ENCODE results near the gene DCAF10.

The DCAF10 gene

GRCh38 chr9:37910271-37910670 lies 109.7 kb downstream of the DCAF10 start:
- no peak for DNase-seq

GRCh38 chr9:37911271-37911681 lies 110.7 kb downstream of the DCAF10 start:
- DNase-seq, result no peak

DNA sequence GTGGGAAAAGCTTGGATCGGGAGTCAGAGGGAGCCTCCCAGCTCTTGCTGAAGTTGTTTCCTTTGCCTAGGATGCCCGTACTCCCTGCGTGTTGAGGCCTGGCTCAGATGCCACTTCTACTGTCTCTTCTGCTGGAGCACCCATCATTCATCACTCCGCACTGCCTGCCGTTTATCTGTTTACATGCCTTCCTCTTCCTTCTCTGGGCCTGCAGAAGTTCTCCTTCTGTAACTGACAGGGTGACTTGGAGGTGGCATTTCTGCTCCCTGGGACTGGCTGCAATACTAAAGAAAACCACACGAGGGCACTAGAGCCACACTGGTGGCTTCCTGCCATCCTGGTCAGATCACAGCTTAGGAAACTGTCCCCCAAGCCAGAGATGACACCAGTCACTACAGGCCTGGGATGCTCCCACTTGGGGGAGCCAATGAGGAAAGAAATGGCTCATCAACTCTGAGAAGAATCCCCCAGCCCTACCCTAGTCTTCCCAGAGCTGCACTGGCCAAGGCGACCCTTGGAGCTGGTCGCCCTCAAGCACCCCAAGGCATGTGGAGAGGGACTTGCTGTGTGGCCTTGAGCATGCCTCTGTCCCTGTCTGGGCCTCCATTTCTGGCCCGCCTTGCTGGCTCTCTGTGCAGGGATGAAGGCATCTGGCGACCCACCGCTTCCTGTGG lies 113.0 kb downstream of the DCAF10 start:
- DNase-seq, result peak; percentile 79 to 83

DNA sequence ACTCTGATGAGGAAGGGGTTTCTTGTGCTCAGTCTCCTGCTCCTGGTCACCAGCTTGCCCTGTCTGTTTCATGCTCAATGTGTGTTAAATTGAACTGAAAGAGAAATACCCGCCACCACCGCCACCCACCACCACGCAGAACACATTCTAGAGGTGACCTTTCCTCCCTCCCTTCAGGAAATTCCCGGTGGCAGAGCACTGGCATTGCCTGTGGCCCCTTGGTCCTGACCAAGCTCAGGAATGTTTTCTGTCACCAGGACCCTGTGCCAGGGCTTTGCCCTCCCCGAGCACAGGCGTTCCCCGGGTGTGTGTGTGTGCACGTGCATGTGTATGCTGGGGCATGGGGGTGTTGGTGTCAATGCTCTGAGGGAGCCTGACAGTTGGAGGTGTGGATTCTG lies 113.6 kb downstream of the DCAF10 start:
- no peak for DNase-seq

DNA sequence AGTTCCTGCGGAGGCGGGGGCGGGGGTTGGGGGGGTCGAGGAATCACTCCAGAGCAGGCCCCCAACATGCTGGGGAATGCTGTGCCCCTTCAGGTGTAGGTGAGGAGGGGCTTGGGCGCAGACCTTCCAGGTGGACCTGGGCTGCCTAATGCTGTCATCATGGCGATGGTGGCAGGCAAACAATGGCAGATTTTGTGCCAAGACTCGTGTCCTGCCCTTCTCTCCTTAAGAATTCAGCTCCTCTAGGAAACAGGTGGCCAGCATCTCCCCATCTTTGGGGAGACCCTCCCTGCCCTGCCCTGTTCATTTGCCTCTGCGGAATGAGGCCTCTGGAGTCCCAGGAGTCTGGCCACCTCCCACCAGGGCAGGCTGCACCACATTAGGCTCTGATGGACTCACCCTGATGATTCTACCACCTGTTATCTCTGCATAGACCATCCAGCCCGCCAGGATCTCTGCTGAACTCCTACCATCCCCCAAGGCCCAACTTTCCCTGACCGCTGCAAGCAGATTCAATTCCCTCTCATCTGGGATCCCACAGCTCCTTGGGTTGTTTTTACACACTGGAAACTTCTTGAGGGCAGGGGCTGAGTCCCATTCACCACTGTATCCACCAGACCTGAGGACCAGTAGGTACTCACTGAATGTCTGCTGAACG lies 114.2 kb downstream of the DCAF10 start:
- DNase-seq, result no peak

- DNase-seq, result no peak
Measured at GRCh38 chr9:37915911-37916470, 115.4 kb downstream of the DCAF10 start.

DNA sequence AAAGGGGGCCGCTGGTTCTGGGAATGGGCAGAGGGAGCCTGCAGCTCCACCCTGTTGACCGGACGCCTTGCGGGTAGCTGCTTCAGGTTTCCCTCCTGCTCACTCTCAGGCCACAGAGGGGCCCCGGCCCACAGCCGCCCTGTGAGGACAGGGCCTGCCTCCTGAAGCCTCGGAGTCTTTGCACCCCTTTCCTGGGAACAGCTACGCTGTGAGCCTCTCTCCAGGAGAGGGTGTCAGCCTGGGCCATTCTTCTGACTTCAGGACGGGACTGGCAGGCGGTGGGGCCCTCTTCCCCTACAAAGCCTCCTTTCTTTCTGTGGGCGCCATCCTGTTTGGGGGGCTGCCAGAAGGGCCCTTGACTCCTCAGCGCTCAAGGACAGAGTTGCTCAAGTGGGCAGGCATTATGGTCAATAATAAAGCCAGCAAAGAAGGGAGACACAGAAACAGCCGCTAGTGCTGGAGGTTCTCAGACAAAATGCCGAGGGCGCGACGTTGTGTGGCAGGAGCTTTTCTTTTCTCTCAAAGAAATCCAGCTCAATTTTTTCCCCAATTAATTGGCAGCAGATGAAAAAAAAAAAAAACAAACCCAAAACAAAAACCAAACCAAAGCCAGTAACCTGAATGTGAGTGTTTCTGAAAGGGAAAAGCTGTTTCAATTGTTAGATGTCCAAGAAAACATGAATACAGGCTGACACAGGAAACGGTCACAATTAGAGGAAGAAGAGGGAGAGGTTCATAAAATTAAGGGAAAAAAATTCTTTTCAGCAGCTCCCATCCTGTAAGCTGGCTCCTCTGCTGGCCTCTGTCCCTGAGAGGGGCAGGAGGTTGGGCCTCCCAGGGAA lies 116.1 kb downstream of the DCAF10 start:
- no peak for DNase-seq
